Muscle of back (tissue), 11 donors: ENCODE measurements around the gene RASSF8. TPM values are rescaled to one million over a fixed set of nuclear protein-coding genes. Genes with fewer than 3 reads are reported as not detected.
"Not testable (repeated sequence)": the region's sequence is repeated elsewhere in the genome, so short reads cannot be mapped to it uniquely, and the experiment has no call there.

Experiments
- DNase-seq, 3 donors: peaks; one replicate each; pipeline versions ENCODE4 v3.0.0 to v3.0.0-alpha.2; 2013
- polyA plus RNA-seq, 10 donors: library from polyadenylated mRNA; unstranded; fragments of 120-200 nt; gene quantifications; one replicate each; pipeline ENCODE4 v1.2.1, GENCODE V29; 2013; ENCODE audit not compliant: insufficient read length in 10 of 10

Gene RASSF8
- polyA plus RNA-seq, 10 donors: 23.9 to 49.3 (median 29.9) TPM

DNA sequence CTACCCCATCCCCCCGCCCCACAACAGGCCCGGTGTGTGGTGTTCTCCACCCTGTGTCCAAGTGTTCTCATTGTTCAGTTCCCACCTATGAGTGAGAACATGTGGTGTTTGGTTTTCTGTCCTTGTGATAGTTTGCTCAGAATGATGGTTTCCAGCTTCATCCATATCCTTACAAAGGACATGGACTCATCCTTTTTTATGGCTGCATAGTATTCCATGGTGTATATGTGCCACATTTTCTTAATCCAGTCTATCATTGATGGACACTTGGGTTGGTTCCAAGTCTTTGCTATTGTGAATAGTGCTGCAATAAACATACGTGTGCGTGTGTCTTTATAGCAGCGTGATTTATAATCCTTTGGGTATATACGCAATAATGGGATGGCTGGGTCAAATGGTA, 98.8 kb downstream of the RASSF8 start:
- DNase-seq: not testable (repeated sequence)

DNA sequence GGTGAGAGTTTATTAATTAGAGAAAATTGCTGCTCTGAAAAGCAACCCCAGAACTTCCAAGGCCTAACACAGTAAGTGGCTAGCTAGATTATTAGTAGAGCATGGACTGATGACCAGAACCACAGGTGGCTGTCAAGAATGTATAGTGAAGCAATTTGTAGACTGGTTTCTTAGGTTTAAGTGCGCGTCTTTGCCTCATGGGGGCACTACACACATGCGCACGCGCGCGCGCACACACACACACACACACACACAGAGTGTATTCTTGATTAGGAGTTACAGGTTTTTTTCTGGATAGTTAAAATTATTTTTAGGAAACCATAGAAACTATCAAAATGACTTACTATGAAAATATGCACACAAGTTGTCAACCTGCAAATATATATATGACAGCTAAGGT, 99.8 kb downstream of the RASSF8 start:
- no peak for DNase-seq

DNA sequence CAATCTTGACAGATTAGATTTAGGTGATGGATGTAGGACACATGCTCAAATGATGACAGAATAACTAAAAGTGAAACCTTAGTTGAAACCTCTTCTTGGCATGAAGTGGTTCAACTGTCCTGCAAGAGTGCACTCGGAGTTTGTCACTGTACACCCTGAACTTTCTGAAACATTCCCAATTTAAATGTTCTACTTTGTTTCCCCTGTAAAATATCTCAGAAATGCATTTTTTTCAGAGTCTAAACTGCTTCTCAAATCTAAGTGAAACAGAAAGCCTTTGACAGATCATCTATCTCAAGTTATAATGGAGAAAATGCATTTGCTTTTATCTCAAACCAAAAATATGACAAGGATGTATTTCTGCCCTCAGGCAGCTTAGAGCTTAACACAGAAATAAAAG, 100.3 kb downstream of the RASSF8 start:
- no peak for DNase-seq

DNA sequence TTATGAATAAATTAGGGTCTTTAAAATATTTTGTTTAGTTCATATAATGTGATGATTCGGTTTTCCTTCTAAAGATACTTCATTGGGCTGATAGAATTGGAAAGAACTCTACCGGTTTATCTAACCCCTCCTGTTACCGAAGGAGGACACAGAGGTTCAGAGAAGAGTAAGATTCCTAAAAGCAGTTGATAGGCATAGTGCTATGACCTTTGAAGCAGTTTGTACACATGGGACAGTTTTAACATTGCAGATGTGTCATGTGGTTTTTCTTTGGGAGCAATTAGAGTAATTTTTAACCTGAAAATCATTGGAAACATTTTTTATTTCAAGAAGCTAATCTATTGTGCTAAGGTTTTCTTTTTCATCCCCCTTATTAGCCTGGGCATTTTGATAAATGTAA, 103.5 kb downstream of the RASSF8 start:
- no peak for DNase-seq

DNA sequence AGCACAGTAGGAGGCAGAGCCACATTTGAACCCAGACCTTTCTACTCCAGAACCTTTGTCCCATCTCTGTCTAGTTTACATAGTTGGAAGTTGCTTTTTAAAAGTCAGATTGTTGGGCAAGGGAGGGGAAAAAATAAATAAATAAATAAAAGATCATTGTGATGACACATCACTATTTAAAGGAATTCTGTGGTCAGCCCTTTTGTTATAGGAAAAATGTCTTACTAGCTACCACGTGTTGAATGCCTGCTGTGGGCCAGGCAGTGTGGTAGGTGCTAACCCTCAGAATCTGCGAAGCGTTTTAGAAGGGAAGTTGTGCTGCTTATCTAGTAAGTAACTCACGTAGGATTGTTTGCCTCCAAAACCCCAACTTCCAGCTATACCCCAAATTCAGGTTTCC, 104.1 kb downstream of the RASSF8 start:
- peak in 1 of 3 donors; percentile 34 for DNase-seq

DNA sequence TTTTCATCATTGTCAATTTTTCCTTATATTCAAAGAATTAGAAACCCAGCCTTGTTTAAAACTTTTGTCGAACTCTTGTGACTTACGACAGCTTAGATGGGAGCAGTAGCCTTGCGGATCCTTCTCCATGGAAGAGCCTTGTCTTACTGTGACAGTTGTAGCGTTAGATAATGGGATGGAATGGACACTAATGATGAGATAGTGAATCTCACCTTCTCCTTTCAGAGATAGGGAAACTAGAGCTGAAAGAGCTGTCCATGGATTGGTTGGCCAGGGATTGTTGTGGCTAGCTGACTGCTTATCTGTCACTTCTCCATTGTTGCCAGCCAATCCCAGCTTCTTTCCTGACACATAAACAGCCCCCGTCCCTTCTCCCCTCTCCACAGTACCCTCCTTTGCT, 107.0 kb downstream of the RASSF8 start:
- DNase-seq: no peak

DNA sequence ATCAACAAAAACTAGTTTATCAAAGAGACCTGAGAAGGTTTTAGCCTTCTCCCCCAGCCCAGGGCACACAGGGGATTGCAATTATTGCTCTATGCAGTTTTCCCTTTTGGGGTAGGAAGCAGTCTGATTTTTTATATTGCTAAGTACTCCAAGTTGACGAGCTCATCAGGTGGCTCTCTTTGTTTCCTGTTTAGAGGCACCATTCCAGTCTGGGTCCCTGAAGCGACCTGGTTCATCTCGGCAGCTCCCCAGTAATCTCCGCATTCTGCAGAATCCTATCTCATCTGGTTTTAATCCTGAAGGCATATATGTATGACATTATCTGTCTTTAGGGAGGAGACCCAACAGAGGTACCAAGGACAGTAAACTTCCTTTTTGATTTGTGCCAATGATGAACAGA, 110.0 kb downstream of the RASSF8 start:
- DNase-seq: no peak

DNA sequence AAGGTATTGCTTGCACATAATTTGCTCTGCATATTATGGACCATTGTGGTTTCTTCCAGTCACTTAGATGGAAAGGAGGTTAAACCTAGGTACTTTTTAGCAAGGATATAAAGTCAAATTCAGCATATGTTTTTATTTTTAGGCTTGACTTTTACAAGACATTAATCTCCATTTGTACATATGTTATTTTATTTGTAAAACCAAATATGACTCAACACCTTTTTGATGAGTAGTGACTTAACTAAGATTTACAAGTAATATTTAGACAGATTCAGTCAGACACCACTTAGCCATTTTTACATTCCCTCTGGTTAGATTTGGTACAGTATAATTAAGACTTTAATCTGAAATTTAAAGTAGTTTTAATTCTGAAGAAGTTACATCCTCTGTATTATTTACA, 111.3 kb downstream of the RASSF8 start:
- no peak for DNase-seq

DNA sequence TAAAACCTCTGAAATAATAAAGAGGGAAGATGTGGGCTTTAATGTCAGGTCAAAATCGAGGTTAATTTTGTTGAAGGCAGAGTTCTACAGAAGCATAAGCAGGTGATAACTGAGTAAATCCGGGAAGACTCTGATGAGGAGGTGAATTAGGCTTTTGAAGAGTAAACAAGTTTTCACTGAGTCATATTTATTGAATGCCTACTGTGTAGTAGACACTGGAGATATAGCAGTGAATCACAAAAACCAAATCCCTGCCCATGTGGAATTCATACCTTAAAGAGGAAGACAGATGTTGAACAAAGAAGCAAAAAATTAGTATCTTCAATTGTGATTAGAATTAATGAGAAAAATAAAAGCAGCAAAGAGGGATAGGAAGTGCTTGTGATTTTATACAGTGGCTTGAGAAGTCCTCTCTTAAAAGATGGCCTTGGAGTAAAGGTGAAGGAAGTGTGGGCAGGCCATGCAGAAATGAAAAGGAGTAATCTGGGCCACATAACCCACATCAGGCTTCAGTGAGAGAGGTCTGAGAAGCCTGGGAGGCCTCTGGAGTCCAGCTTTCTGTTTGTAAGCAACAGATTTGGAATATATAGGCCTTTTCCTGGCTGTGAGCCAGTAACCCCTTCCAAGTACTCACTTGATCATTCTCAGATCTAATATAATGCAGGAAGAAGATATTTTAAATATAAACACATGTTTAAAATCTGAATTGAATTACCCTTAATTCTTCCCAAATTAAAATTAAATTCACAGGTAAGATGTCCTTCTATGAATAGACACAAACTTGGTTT, 119.6 kb downstream of the RASSF8 start:
- DNase-seq: peak; percentile 59 to 90 (median 76)

DNA sequence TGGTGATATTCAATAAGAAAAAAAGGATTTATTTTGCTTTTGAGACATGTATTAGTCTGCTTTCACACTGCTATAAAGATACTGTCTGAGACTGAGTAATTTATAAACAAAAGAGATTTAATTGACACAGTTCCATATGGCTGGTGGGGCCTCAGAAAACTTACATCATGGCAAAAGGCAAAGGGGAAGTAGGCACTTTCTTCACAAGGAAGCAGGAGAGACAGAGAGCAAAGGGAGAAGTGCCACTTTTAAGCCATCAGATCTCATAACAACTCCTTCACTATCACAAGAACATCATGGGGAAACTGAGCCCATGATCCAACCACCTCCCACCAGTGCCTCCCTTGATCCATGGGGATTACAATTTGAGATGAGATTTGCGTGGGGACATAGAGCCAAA, 122.4 kb downstream of the RASSF8 start:
- DNase-seq: no peak

DNA sequence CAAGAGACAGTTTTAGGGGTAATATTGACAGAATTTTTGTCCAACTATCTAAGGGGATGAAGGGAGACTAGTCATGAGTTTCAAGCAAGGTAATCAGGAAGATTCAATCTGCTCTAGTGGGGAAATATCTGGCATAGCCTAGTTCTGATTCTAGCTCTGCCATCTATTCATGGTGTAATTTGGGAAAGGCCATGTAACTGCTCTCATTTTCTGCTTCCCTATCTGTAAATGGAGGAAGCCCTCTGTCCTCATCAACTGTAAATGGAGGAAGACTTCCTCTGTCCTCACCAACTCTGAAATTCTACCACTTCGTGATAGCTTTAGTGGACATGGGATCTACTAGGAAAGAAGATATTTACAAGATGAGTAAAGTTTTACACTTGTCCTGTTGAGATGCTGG, 128.5 kb downstream of the RASSF8 start:
- DNase-seq: no peak

DNA sequence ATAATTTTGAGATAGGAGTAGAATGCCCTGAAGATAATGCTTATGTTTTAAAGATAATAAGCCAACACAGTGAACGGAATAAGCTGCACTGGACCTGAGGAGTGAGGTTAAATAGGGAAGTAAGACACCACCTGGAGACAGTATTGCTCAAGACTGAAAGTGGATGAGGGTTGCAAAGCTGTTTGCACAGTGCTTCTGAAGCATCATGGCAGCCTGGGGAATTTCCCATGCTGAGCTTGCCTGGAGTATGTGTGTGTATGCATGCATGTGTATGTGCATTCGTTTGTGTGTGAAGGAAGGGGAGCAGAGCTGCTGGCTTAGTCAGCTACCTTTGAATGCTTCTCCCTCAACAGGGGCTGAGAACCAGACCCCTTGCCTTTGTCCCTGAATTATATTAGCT, 130.5 kb downstream of the RASSF8 start:
- no peak for DNase-seq

DNA sequence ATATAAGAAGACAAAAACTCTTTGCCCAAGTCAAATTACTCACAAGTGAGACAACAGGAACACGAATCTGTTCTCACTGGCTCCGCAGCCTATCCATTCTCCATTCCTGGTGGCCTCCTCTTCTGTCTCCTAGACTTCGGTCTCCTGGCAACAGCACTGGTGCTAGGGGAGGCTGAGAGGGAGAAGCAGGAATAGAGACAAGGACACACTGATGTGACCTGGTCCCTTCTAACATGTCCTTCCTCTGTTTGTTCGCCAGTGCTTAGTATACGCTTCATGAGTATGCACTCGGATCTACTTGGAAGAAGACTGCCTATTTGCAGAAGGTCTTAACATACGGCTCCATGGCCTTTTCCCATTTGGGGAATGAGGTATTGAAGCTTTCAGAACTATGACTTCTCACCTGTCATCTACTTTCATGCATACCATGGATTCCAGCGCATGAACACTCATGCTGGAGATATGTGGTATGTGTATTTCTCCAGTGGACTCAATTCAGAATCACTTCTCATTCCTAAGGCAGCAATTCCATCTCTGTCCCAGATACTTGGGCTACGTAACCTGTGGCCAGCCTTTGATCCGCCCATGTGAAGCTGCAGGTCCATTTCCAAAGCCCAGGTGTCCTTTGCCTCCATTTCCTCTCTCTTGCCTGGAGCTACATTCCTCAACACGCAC, 132.5 kb downstream of the RASSF8 start:
- no peak for DNase-seq

DNA sequence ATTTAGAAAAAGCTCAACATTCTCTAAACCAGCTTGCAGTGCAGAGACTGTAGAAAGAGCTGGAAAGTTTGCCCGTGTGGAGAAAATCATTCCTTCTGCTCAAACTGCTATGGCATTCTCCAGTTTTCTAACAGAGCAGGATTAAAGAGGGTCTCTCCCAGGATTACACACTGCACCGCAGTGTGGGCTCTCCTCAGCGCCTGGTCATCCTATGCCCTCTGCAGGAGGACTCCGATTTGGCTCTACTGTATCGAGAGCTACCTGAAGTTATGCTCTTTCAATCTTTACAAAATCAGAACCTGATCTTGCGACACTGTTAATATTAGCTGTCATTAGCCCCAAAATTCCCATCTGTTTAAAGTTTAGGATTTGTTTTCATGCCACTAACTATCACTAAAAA, 133.3 kb downstream of the RASSF8 start:
- peak in 2 of 3 donors; percentile 22 to 36 for DNase-seq

DNA sequence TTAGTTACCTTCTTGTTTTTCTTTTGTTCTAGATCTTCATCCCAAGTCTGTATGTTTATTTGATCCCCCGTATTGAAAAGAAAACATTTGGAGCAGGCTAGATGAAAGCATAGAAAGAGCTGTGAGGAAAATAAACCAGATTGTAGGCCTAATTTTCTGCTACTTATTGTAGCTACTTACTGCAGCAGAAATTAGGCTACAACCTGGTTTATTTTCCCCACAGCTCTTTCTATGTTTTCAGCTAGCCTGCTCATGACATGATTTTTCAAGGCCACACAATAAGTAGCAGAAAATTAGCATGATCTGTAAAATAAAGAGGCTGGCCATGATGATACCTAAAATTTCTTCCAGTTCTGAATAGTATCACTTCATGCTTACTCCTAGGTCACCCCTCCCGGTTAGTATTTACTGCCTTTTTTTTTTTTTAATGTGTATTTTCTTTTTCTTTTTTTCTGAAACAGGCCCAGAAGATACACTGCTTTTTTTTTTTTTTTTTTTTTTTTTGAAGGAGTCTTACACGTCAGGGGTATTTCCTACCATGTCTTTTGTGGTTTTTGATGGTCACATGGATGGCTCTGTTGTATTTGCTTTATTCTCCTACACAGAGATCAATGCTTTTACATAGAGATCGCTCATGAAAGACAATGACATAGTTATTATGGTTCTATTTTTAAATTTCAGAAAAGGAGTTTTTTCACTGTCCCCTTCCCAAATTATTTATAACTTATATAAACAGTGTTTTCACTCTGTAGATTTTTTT, 134.0 kb downstream of the RASSF8 start:
- DNase-seq: no peak

DNA sequence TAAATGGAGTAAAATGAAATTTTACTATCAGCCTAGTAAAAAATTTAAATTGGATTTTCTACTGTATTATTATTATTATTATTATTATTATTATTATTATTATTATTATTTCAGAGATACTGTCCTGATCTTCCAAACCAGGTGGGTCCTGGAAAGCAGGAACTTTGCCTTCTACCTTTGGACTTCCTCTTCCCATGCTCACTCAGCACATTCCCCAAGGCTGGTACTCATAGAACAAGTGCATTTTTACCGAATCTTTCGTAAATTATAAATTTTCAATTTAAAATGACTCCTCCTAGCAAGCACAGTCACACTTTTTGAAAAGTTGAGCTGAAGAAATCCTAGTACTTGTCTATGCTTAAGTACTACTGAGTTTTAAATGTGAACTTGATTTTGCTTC, 136.7 kb downstream of the RASSF8 start:
- DNase-seq: no peak

DNA sequence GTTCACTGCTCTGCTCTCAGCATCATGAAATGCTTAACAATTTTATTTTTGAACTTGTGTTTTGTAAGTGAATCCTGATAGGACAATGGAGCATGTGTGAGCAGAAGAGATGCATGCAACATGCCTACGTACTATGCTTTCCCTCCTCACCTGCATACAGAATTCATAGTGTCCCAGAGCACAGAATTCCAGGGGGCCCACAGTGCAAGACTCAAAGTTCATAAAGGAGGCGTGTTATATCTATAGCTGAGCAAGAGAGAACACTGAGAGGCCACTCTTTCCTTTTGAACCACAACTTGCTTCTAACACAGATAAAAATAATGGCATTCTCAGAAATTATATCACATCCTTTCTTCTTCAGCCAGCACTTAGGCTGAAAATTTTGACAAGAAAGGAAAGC, 137.6 kb downstream of the RASSF8 start:
- no peak for DNase-seq

DNA sequence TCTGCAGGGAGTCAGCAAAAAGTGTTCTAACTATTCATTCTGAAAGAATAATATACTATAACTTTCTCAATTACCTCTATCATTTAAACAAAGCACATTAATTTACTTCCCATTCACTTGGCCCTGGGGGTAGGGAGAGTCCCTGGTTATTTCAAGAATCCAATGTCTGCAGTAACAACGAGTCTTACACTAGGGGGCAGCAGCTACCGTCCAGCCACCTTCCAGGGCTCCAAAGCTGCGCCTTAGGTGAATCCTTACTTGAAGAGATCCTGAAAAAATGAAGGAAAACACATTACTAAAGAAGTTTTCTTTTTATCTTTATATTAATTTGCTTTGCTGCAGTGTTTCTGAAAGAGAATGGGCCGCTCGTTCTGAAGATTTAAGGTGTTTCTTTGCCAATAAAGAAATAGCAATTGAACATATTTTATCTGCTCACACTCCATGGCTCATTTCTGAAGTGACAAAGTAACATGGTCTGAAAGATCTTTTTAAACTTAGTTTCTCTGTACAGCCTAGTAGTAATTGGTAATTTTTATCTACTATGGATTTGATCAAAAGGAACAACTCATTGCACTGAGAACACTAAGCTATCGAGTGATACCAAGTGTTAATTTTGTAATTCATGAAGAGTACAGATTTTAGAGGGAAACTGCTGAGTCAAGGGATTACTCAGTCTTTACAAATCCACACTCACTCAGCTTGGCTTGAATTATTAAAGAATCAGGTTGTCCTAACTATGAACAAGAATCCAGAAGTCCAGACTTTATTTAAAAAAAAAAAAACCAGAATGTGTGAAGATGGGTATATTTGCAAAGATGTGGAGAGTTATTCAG, 138.8 kb downstream of the RASSF8 start:
- peak; percentile 69 to 83 (median 78) for DNase-seq

DNA sequence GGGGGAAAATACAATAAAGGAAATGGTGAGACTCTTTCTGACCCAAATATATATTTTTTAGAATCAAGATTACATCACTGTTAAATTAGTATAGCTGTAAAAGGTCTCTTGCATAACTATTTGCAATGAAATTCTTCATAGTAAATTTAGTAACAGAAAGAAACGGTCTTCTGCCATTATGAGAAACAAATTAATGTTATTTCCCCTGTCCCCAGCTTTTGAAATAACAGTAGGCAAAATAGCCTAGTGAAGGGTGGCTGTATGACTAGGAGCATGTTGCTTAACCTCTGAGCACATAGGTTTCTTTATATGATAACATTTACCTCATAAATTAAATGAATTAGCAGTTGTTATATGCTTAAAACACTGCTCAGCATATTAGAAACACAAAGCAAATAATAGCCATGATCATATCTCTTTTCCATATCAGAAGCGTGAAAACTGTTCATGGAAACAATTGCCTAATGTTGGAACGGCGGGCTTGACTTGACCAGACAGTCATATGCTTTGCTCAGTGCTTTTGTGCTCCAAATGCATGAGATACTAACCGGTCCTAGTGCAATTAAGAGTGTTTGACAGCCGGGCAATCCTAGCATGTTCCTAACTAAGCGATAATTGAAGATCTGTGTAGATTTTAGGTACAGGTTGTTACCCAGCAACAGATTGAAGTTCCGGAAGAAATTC, 142.3 kb downstream of the RASSF8 start:
- DNase-seq: no peak

DNA sequence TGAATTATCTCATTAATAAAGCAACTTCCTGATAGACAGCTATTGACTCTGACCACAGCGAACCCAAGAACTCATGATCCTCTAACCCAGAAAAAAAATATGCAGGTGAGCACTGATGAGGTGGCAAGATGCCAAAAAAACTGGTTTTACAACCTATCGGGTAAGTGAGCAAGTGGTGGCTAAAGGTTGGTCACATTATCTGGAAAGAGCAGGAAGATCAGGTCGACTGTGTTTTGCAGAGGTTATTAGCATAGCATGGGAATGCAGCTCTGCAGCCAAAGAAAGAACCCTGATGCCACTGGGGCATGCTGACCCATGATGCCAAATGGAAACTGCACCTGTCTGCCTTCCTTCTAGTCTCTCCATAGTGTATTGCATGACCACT, 142.9 kb downstream of the RASSF8 start:
- no peak for DNase-seq

DNA sequence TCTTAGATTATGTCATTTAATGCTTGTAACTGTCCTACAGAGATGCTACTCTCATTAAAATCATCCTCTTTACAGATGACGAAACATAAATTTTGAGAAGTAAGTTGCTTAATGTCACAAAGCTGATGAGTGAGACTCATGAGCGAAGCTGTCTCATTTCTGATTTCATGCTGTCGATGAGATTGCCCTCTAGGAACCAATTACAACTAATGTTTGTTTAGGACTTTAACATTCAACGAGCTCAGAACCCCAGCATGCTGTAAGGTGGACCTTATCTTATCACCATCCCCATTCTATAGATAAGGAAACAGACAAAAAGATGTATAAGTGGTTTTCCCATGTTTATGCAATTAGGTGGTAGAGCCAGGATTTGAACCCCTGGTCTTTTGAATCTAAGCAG, 143.3 kb downstream of the RASSF8 start:
- DNase-seq: no peak
